NCI-H146 (cell line): ENCODE measurements around the gene CLDN3.
"Not testable (repeated sequence)": the region's sequence is repeated elsewhere in the genome, so short reads cannot be mapped to it uniquely, and the experiment has no call there.

Experiments
- DNase-seq: peaks from one replicate; lab custom pipeline; 2025; lab: John Stamatoyannopoulos, UW

Gene CLDN3

DNA sequence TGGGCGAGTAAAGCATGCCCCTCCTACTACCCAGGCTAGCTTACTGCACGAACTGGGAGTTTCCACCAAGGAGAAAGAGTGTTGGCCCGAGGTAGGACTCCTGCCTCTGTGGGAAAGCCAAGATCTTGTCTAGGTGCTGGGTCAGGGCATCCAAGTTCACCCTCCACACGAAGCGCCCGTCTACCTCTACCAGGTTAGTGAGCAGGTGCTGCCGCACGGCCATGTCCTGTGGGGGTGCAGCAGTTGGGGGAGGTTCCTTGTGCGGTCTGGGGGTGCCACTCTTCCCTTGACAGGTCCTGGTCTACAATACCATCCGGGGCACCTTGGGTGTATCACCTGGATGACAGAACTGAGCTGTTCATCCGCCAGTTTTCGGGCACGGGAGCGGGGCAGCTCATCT, 33.2 kb downstream of the CLDN3 start:
- no peak for DNase-seq

GRCh38 chr7:73735528-73735905, 34.6 kb downstream of the CLDN3 start:
- DNase-seq = no peak

DNA sequence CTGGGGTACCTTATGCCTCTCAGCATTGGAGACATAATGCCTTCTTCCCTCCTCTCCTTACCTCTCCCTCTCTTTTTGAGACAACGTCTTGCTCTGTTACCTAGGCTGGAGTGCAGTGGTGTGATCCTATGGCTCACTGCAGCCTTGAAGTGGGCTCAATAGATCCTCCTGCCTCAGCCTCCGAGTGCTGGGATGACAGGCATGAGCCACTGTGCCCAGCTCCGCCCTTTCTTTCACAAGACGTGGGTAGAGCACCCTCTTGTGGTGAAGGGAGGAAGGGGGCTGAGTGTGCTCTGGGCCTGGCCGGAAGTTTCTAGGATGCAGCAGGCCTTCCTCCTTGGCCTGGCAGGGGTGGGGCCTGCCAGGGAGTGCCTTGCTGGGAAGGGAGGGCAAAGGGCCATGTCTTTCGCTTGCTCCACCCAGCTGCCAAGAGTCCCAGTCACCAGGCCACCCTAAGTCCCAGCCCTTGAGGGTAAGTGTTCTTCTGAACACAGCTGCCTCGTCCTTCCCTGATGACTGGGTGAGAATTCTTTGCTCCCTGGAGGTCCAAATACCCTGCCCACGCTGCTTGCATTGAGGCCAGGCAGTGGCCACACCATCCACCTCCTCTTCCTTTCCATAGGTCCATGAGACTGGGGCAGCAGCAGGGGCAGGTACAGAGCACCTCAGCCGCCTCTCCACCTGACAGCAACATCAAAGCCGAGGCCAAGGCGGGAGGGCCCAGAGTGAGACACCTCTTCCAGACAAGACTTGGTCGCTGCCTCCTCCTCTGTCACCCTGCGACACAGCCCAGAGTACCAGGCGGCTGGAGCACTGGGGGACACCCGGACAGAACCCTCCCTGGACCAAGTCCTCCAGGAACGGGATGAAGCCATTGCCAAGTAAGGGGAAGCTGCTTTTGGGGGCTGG, 35.2 kb downstream of the CLDN3 start:
- peak; percentile 80 for DNase-seq

- DNase-seq = no peak
Observed at GRCh38 chr7:73732397-73732796, 37.7 kb downstream of the CLDN3 start.

- DNase-seq = no peak
Observed at GRCh38 chr7:73730485-73730884, 39.6 kb downstream of the CLDN3 start.

DNA sequence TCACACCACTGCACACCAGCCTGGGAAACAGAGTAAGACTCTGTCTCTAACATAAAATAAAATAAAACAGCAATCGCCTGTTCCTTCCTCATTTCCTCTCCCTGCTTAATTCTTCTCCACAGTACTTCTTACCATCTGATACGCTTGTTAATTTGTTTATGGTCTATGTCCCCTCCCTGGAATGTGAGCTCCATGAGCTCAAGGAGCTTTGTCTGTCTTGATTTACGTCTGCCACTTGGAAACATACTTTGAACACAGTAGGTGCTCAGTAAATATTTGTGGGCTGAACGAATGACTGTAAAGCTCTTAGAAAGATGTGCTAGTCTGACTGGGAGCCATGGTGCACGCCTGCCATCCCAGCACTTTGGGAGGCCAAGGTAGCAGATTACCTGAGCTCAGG, 41.5 kb downstream of the CLDN3 start:
- DNase-seq = no peak

- DNase-seq = no peak
Observed at GRCh38 chr7:73727952-73728351, 42.1 kb downstream of the CLDN3 start.

DNA sequence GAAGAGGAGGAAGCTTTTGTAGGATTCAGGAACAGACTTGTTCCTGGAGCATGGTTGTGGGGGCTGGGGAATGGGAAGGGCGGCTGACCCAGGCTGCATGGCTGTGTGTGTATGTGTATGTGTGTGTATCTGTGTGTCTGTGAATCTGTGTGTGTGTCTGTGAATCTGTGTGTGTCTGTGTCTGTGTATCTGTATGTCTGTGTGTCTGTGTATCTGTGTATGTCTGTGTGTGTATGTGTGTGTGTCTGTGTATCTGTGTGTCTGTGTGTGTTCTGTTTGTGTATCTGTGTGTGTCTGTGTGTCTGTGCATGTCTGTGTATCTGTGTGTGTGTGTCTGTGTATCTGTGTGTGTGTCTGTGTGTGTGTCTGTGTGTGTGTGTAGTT, 44.0 kb downstream of the CLDN3 start:
- DNase-seq = no peak

- DNase-seq = no peak
Observed at GRCh38 chr7:73723813-73724212, 46.3 kb downstream of the CLDN3 start.

DNA sequence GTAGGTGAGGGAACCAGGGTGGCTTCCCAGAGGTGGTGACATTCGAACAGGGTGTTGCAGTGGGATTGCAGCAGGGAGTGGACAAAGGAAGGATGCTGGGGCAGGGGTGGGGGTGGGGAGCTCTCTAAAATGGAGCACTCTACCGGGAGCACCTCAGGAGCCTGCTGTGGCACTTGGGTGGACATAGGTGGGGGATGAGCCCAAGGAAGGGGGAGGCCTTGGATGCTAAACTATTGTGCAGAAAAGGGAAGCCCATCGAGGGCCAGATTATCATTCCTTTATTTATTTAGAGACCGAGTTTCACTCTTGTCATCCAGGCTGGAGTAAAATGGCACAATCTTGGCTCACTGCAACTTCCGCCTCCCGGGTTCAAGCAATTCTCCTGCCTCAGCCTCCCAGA, 47.3 kb downstream of the CLDN3 start:
- no peak for DNase-seq

- DNase-seq = not testable (repeated sequence)
Observed at GRCh38 chr7:73722182-73722581, 47.9 kb downstream of the CLDN3 start.

DNA sequence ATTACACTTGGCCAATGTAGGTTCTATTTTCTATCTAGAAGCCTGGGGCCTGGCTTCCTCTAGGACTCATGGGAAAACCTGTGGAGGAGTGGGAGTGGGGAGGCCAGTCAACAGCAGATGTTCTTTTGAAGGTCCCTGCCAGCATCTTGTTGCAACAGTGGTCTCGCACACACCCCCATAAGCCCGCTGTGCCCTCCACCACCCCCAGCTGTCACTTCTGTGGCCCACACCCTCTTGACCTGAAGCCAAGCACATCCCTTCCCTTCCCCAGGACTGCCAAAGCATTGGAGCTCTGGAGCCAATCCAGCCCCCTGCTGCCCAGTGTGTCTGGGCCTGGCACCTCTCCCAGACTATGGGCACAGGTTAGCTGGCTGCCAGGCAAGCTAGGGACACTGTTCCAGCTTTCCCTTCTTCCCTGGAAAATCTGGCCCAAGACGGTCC, 48.7 kb downstream of the CLDN3 start:
- no peak for DNase-seq

DNA sequence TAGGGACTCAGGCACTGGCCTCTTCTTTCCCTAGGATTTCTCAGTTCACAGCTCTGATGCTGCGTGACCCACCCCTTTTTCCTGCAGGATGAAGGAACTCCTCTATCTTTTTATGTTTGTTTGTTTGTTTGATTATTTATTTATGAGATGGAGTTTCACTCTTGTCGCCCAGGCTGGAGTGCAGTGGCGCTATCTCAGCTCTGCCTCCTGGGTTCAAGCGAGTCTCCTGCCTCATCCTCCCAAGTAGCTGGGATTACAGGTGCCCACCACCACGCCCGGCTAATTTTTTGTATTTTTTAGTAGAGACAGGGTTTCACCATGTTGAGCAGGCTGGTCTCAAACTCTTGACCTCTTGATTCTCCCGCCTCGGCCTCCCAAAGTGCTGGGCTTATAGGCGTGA, 49.6 kb downstream of the CLDN3 start:
- not testable (repeated sequence) for DNase-seq

DNA sequence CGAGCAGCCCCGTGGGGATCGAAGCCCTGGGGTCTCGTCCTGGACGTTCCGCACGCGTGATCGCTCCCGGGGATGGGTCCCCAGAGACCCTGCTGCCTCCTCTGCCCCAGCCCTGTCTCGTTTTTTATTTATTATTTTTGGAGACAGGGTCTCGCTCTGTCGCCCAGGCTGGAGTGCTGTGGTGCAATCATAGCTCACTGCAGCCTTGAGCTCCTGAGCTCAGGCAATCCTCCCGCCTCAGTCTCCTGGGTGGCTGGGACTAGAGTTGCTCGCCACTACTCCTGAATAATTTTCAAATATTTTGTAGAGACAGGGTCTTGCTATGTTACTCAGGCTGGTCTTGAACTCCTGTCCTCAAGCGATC, 50.3 kb downstream of the CLDN3 start:
- DNase-seq = no peak
